Stimulated activated CD8-positive, alpha-beta memory T cell treated with anti-CD3 and anti-CD28 coated beads, Interleukin-15, amount 100 ng/mL, for 24 hours (primary cell): ENCODE data around the gene HTR1B.

Experiments used
- DNase-seq: peaks from one replicate; pipeline ENCODE4 v3.0.0-alpha.2; 2020; ENCODE audit warnings: low read depth

The HTR1B gene

GRCh38 chr6:77456531-77457248 is 6.6 kb downstream of the HTR1B start:
- no peak for DNase-seq

DNA sequence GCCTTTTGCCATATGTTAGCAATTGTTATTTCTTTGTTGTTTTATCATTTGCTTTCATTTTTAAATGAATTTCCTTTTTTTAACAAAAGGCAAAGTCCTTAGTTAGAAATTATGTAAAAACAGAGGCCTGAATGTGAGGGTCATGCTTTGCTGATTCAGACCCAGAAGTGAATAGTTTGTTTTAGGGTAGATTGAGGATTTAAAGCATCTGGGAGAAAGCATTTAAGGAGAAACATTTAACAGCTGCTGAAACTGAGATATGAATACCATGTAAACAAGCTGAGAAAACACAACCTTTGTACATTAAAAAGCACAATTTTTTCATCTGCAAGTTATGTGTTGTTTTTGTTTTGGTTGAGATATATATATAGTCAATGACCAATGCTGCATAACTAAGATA is 8.0 kb downstream of the HTR1B start:
- no peak for DNase-seq

GRCh38 chr6:77454386-77454785 is 8.9 kb downstream of the HTR1B start:
- no peak for DNase-seq

DNA sequence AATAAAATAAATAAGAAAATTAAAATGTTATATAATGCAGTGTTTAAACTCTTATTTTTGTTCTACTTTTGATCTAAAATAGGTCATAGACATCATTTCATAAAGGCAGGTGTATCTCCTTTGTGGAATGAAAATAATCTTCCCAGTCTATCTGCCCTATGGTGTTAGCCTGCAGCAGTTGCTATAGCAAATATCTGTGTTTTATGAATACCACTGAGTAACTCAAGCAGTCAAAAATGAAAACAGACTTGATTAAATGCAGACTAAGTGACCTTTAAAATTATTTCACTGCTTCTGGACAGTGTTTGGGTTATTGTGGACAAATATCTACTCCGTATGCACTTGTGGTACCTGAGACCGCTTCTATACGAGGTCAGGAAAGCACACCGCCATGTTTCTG is 11.8 kb downstream of the HTR1B start:
- DNase-seq, result no peak

- DNase-seq, result no peak
Observed at GRCh38 chr6:77450924-77451323, 12.4 kb downstream of the HTR1B start.

GRCh38 chr6:77448546-77448945 is 14.7 kb downstream of the HTR1B start:
- no peak for DNase-seq

DNA sequence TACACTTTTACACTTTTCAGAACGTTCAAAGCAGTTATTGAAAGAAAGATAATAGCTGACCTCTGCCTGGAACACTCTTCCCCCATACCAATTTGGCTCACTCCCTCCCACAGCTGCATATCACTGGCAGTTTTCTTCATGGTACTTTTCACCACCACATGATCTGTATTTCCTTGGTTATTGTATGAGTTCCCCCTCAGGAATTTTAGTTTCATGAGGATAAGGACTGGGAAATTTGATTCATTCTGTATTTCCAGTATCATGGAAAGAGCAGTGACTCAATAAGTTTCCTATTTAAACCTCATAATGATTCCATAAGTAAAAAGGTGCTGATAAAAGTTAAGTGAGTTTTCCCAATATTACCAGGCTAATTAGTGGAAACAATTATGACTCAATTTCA is 16.0 kb downstream of the HTR1B start:
- no peak for DNase-seq

DNA sequence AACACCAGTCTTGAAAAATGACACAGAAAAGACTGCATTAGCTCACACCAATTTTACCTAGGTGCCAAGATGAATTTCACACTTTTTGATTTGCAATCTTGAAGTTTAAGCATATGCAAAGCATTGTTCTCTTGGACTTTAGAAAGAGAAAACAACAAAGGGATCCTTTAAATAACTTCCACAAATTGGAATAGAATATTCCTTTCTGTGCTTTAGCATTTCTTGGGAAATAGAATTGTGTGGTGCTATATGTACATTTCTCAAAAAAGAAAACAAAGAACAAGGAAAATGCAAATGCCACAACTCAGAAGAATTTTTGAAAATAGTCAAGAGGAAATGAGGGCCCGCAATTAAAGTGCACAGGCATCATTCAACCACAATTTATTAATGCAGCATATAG is 17.0 kb downstream of the HTR1B start:
- DNase-seq, result no peak

DNA sequence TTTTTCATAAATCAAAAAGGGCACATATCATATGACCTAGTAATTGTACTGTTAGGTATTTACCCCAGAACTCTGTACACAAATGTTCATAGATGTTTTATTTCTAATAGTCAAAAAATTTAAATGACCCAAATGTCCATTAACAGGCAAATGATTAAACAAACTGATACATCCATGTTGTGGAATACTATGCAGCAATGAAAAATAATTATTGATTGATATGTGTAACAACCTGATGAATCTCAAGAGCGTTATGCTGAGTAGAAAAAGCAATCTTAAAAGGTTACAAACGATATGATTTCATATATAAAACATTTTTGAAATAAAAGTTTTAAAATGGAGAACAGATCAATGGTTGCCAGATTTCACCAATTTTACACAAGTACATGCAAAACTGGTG is 18.1 kb downstream of the HTR1B start:
- DNase-seq, result no peak

DNA sequence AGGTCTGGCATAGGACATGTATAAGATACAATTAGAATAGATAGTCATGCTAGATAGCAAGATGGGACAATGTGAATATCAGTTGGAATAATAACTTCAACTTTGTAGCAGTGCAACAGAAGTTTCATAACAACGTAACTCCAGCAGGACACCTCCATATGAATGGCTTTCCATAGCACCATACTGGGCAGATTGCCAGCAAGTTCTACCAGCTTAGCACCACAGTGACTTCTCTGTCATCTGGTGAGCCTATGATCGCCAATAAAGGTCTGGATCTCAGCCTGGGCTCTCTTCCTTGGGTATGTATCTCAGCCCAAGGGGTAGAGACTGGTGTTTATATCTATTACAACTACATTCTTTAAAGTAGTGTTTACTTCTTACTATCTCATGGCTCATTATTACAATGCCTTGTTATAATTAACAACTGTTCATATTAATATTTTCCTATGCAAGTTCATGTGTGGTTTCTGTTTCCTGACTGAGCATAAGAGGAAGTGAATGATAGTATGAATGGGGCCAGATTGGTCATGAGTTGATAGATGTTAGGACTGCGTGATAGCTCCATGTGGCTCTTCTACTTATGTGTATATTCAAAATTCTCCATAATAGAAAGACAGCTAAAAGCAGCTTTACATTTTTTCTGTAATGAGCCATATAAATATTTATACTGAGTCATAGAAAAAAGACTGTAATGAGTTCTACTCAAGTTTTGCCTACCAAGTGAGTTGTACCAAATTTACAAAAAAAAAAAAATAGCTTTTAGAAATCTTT is 22.9 kb downstream of the HTR1B start:
- DNase-seq, result no peak

GRCh38 chr6:77433888-77434287 is 29.4 kb downstream of the HTR1B start:
- no peak for DNase-seq

DNA sequence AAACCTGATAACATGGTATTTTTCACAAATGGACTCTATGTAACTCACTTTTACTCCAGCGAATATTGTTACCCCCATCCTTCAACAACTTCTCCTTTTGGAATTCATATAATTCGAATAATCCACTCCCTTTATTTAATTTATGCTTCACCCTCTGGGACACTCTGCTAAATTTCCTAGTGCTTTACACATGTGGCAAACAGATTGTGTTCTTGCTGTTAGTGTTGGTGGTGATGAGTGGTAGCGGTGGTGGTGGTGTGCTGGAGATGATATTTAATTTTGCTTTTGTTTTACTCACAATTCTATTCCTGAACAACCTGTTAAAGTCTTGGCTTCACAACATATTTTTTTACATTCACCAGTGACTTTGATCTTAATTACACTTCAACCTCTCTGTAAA is 32.8 kb downstream of the HTR1B start:
- no peak for DNase-seq

GRCh38 chr6:77425671-77426070 is 37.6 kb downstream of the HTR1B start:
- DNase-seq, result no peak

- no peak for DNase-seq
Observed at GRCh38 chr6:77425216-77425615, 38.1 kb downstream of the HTR1B start.

DNA sequence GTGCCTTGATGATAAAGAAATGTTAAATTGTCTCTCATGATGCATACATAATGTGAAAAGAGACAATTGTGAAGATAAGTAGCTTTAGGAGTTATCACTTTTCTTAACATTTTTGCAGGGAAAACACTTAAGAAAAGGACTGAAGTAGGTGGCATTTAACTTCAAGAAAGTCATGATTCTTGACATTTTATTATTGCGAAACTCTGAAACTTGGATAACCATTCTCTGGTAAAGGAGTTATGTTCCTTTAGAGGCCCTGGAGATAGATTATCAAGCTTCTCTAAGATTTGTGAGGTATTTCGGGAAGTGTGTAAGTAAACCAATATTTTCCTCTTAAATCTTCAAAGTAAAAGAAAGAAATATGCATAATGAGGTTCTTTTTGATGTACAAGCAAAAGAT is 38.5 kb downstream of the HTR1B start:
- DNase-seq, result no peak

- no peak for DNase-seq
Observed at GRCh38 chr6:77416839-77417238, 46.5 kb downstream of the HTR1B start.

- no peak for DNase-seq
Observed at GRCh38 chr6:77415706-77416105, 47.6 kb downstream of the HTR1B start.
